Hematopoietic multipotent progenitor cell treated with erythropoietin and hydrocortisone succinate and interleukin-3 and kit ligand, for 4 days (in vitro differentiated cells): ENCODE measurements around the gene HFE.

Source experiments
- DNase-seq: peaks from one replicate; pipeline ENCODE4 v3.0.0-alpha.2; 2015

HFE gene

DNA sequence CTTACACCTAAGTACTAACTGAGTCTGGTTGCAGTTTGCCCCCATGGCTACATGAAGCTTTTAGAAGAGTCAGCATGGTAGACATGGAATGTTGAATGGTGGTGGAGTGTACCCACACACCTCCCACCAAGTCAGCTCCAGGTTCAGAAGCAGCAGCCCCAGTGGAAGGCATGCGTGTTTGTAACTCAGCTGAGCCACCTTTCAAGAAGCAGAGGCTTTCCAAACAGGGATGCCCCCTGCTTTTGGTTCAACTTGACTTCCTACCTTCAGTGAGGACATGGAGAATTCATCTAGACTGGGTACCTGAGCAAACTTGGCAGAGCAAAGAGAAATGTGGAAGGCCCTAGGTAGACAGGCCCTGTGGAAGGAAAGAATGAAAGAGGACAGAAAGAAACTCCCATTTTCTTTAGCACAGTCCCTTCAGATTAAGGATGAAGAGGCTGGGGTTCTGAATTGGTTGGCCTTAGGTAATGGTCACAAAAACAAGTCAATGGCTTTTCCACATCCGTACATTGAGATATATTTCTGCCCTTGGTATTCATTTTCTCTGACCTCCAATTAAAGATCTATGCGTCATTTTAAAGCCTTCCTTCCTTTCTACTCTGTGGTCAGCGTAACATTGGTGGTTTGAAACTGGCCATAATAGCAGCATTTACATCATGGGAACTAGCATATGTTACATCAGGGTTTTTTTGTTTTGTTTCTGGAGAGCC, 53.2 kb downstream of the HFE start:
- no peak for DNase-seq

DNA sequence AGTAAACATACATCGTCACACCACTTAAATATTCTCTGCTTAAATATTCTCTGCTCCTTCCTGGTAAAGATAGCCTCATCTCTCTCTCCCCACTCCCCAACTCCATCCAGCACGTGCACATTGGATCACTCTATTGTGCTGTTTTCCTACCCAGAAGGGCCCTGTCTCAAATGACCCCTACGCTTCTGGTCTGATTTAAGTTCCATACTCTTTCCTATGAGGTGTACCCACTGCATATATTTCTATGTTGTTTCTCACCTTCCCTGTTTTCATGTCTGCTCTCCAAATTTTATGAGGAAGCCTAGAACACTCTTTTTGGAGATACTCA, 53.7 kb downstream of the HFE start:
- no peak for DNase-seq

- DNase-seq, result no peak
Measured at GRCh38 chr6:26141378-26141904, 54.2 kb downstream of the HFE start.

DNA sequence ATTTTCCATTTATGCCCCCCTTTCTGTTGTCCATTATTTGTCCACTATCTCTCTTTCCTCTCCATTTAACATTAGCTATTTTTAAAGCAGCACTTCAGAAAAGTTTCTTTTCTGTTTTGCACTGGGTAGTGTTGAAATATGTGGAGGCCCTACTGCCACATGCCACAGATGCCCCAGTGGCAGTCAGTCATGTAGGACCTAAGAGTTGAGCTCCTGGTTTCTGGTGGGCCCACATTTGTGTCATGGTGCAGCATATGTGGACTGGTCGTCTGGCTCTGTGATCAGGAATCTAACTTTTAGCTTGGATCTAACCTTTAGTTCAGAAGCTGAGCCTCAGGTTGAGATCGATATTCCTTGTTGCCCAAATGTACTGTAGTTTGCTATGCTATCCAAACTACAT, 54.8 kb downstream of the HFE start:
- no peak for DNase-seq
